Measurements from ENCODE around the gene OR5H2.

OR5H2 gene

GRCh38 chr3:98290916-98291315 is 8.6 kb downstream of the OR5H2 start:
- Mint-ChIP-seq H3K36me3 (ENCODE audit: low read depth) (no peaks in the 10 kb centered on the region), H3K27me3 (ENCODE audit: low read depth) (no peaks in the 10 kb centered on the region), H3K4me1 (no peaks in the 10 kb centered on the region)

GRCh38 chr3:98291332-98291957 is 9.1 kb downstream of the OR5H2 start:
- no peaks in the 10 kb centered on the region for H3K27me3 Mint-ChIP-seq (ENCODE audit: low read depth)
- no peaks in the 10 kb centered on the region for H3K4me1 Mint-ChIP-seq
- H3K4me3 Mint-ChIP-seq: no peak overlapping the region
- TF ChIP-seq CTCF (IDR thresholded peaks at IDR 0.05; ENCODE audit: unreplicated experiment in 3 of 3): no peak
- H3K27ac Mint-ChIP-seq: no peak overlapping the region
- H3K9me3 Mint-ChIP-seq: peaks cover 2% of the 10 kb centered on the region
- H3K36me3 Mint-ChIP-seq (ENCODE audit: low read depth): no peaks in the 10 kb centered on the region

More at GRCh38 chr3:98290916-98291315, 8.6 kb downstream of the OR5H2 start:
- Mint-ChIP-seq H3K27ac (no peak overlapping the region), H3K9me3 (peaks cover 2% of the 10 kb centered on the region), H3K4me3 (no peak overlapping the region)
- no peak for TF ChIP-seq CTCF (IDR thresholded peaks at IDR 0.05; ENCODE audit: unreplicated experiment in 3 of 3)

GRCh38 chr3:98322101-98322500 is 39.8 kb downstream of the OR5H2 start:
- no peak for TF ChIP-seq CTCF (IDR thresholded peaks at IDR 0.05; ENCODE audit: unreplicated experiment in 3 of 3)
- Mint-ChIP-seq H3K36me3 (ENCODE audit: low read depth) (no peaks in the 10 kb centered on the region), H3K4me1 (no peaks in the 10 kb centered on the region), H3K27me3 (ENCODE audit: low read depth) (no peaks in the 10 kb centered on the region), H3K27ac (no peak overlapping the region), H3K4me3 (no peak overlapping the region), H3K9me3 (no peaks in the 10 kb centered on the region)

GRCh38 chr3:98322686-98323085 is 40.4 kb downstream of the OR5H2 start:
- H3K9me3 Mint-ChIP-seq: no peaks in the 10 kb centered on the region
- no peaks in the 10 kb centered on the region for H3K4me1 Mint-ChIP-seq
- no peak overlapping the region for H3K27ac Mint-ChIP-seq

GRCh38 chr3:98323425-98323824 is 41.1 kb downstream of the OR5H2 start:
- H3K27me3 Mint-ChIP-seq (ENCODE audit: low read depth): no peaks in the 10 kb centered on the region
- H3K4me1 Mint-ChIP-seq: no peaks in the 10 kb centered on the region
- no peaks in the 10 kb centered on the region for H3K9me3 Mint-ChIP-seq
- TF ChIP-seq CTCF (IDR thresholded peaks at IDR 0.05; ENCODE audit: unreplicated experiment in 3 of 3): no peak
- no peak overlapping the region for H3K27ac Mint-ChIP-seq
- no peaks in the 10 kb centered on the region for H3K36me3 Mint-ChIP-seq (ENCODE audit: low read depth)
- no peak overlapping the region for H3K4me3 Mint-ChIP-seq

More at GRCh38 chr3:98322686-98323085, 40.4 kb downstream of the OR5H2 start:
- no peak for TF ChIP-seq CTCF (IDR thresholded peaks at IDR 0.05; ENCODE audit: unreplicated experiment in 3 of 3)
- H3K4me3 Mint-ChIP-seq: no peak overlapping the region
- H3K27me3 Mint-ChIP-seq (ENCODE audit: low read depth): no peaks in the 10 kb centered on the region
- H3K36me3 Mint-ChIP-seq (ENCODE audit: low read depth): no peaks in the 10 kb centered on the region

- no peak for TF ChIP-seq CTCF (IDR thresholded peaks at IDR 0.05; ENCODE audit: unreplicated experiment in 3 of 3)
- peak overlapping the region in 1 of 3 experiments; percentile 3 for H3K27ac Mint-ChIP-seq
- H3K4me3 Mint-ChIP-seq: no peak overlapping the region
- no peaks in the 10 kb centered on the region for H3K27me3 Mint-ChIP-seq (ENCODE audit: low read depth)
- no peaks in the 10 kb centered on the region for H3K4me1 Mint-ChIP-seq
- H3K36me3 Mint-ChIP-seq (ENCODE audit: low read depth): no peaks in the 10 kb centered on the region
- H3K9me3 Mint-ChIP-seq: no peaks in the 10 kb centered on the region
Measured at GRCh38 chr3:98325055-98325454, 42.8 kb downstream of the OR5H2 start.
